Liver (tissue), 3 donors: ENCODE results near the gene ITGA5.

Experiments
- EGR1 ChIP-seq, 2 donors: IDR thresholded peaks; 2 replicates each; pipeline ENCODE4 v1.6.1; 2016 to 2018; ENCODE audit warnings: antibody characterized with exemption in 2 of 2, low read depth in 2 of 2
- GABPA ChIP-seq, 2 donors: IDR thresholded peaks in 1 of 2; conservative IDR thresholded peaks in 1 of 2; 2 replicates each; pipeline ENCODE4 v1.6.1; 2016; ENCODE audit warnings: antibody characterized with exemption in 2 of 2, mild to moderate bottlenecking in 1 of 2, moderate library complexity in 1 of 2
- MAX ChIP-seq: IDR thresholded peaks from 2 replicates; pipeline ENCODE4 v1.6.1; 2016; ENCODE audit warnings: antibody characterized with exemption
- NR2F2 ChIP-seq: IDR thresholded peaks from 2 replicates; pipeline ENCODE4 v1.6.1; 2016; ENCODE audit warnings: antibody characterized with exemption
- SP1 ChIP-seq: IDR thresholded peaks from 2 replicates; pipeline ENCODE4 v1.6.1; 2018; ENCODE audit warnings: antibody characterized with exemption, mild to moderate bottlenecking
- YY1 ChIP-seq: IDR thresholded peaks from 2 replicates; pipeline ENCODE4 v1.6.1; 2016; ENCODE audit warnings: antibody characterized with exemption, mild to moderate bottlenecking
- TF ChIP-seq, protein P1 (sequence below): fragments of 150-350 bp; IDR thresholded peaks from 2 replicates; pipeline ENCODE4 v1.5.1; 2017; ENCODE audit warnings: improper control_type of control experiment, low read depth, low read length; ENCODE audit not compliant: missing input control
- TF ChIP-seq, protein P2 (sequence below): IDR thresholded peaks from 2 replicates; pipeline ENCODE4 v1.6.1; 2016; ENCODE audit warnings: antibody characterized with exemption
- TF ChIP-seq, protein P3 (sequence below): IDR thresholded peaks from 2 replicates; pipeline ENCODE4 v1.6.1; 2016; ENCODE audit warnings: antibody characterized with exemption, mild to moderate bottlenecking
- donor health status: healthy.
- donor health status: healthy.

GRCh38 chr12:54392485-54393206 lies 26.4 kb downstream of the ITGA5 start:
- TF ChIP-seq, protein P1, sequence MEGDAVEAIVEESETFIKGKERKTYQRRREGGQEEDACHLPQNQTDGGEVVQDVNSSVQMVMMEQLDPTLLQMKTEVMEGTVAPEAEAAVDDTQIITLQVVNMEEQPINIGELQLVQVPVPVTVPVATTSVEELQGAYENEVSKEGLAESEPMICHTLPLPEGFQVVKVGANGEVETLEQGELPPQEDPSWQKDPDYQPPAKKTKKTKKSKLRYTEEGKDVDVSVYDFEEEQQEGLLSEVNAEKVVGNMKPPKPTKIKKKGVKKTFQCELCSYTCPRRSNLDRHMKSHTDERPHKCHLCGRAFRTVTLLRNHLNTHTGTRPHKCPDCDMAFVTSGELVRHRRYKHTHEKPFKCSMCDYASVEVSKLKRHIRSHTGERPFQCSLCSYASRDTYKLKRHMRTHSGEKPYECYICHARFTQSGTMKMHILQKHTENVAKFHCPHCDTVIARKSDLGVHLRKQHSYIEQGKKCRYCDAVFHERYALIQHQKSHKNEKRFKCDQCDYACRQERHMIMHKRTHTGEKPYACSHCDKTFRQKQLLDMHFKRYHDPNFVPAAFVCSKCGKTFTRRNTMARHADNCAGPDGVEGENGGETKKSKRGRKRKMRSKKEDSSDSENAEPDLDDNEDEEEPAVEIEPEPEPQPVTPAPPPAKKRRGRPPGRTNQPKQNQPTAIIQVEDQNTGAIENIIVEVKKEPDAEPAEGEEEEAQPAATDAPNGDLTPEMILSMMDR = no peak
- TF ChIP-seq EGR1 (IDR thresholded peaks at IDR 0.05; ENCODE audit: low read depth in 2 of 2) = no peak
- no peak for TF ChIP-seq YY1
- TF ChIP-seq MAX = no peak
- TF ChIP-seq GABPA (IDR thresholded peaks at IDR 0.05 in 1 of 2, conservative IDR thresholded peaks at IDR 0.05 in 1 of 2) = no peak
- no peak for TF ChIP-seq SP1
- TF ChIP-seq, protein P2, sequence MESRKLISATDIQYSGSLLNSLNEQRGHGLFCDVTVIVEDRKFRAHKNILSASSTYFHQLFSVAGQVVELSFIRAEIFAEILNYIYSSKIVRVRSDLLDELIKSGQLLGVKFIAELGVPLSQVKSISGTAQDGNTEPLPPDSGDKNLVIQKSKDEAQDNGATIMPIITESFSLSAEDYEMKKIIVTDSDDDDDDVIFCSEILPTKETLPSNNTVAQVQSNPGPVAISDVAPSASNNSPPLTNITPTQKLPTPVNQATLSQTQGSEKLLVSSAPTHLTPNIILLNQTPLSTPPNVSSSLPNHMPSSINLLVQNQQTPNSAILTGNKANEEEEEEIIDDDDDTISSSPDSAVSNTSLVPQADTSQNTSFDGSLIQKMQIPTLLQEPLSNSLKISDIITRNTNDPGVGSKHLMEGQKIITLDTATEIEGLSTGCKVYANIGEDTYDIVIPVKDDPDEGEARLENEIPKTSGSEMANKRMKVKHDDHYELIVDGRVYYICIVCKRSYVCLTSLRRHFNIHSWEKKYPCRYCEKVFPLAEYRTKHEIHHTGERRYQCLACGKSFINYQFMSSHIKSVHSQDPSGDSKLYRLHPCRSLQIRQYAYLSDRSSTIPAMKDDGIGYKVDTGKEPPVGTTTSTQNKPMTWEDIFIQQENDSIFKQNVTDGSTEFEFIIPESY = no peak
- TF ChIP-seq NR2F2 = no peak
- TF ChIP-seq, protein P3, sequence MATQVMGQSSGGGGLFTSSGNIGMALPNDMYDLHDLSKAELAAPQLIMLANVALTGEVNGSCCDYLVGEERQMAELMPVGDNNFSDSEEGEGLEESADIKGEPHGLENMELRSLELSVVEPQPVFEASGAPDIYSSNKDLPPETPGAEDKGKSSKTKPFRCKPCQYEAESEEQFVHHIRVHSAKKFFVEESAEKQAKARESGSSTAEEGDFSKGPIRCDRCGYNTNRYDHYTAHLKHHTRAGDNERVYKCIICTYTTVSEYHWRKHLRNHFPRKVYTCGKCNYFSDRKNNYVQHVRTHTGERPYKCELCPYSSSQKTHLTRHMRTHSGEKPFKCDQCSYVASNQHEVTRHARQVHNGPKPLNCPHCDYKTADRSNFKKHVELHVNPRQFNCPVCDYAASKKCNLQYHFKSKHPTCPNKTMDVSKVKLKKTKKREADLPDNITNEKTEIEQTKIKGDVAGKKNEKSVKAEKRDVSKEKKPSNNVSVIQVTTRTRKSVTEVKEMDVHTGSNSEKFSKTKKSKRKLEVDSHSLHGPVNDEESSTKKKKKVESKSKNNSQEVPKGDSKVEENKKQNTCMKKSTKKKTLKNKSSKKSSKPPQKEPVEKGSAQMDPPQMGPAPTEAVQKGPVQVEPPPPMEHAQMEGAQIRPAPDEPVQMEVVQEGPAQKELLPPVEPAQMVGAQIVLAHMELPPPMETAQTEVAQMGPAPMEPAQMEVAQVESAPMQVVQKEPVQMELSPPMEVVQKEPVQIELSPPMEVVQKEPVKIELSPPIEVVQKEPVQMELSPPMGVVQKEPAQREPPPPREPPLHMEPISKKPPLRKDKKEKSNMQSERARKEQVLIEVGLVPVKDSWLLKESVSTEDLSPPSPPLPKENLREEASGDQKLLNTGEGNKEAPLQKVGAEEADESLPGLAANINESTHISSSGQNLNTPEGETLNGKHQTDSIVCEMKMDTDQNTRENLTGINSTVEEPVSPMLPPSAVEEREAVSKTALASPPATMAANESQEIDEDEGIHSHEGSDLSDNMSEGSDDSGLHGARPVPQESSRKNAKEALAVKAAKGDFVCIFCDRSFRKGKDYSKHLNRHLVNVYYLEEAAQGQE = no peak
